ENCODE measurements around the gene DNAJB6.

DNA sequence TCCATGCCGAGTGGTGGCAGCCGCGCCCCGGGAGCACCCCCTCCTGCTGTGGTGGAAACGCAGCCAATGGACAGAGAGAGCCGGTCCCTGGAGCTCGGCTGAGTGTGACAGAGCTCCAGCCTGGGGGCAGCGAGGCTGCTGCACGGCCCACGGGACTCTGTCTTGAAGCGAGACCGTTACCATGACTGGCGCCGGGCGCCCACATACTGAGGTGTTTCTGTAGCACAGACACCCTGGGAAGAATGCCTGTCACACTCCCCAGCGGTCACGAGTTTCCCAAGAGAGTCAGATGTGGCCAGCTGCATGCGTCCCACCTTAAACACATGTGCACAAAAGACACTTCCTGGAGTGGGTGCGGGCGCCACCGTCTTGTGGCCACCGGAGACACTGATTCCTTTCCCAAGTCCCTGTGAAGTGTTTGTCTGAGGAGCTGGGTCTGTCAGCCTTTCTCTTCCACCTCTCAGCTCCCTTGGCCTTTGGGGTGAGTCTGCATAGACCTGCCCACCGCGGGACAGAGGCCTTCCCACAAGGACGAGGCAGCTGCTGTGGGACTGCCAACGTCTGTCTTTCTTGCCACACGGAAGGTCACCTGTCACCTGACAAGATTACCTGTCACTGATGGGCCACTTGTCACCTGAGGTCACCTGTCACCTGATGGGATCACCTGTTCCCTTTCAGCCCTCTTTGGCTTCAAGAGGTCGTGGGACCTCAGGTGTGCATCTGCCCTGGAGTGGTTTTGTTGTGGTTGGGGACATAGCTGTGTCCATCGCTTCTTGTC lies 94.6 kb downstream of the DNAJB6 start:
- TF ChIP-seq POLR2AphosphoS5 (IDR thresholded peaks at IDR 0.05) (no peak), CTCF (IDR thresholded peaks at IDR 0.05) (no peak)
